PC-3 (cell line): ENCODE measurements around the gene TTBK1.

ENCODE experiments used
- EZH2 ChIP-seq: fragments of 300-600 bp; sonication (generic); IDR thresholded peaks from one replicate; pipeline ENCODE4 v1.6.1; 2017; ENCODE audit warnings: antibody characterized with exemption, mild to moderate bottlenecking, low read length; ENCODE audit not compliant: unreplicated experiment
- TF ChIP-seq, protein P1 (sequence below): fragments of 300-600 bp; sonication (generic); conservative IDR thresholded peaks from 2 replicates; pipeline ENCODE4 v1.5.1; 2017; ENCODE audit warnings: antibody characterized with exemption, low read depth, mild to moderate bottlenecking, low read length

DNA sequence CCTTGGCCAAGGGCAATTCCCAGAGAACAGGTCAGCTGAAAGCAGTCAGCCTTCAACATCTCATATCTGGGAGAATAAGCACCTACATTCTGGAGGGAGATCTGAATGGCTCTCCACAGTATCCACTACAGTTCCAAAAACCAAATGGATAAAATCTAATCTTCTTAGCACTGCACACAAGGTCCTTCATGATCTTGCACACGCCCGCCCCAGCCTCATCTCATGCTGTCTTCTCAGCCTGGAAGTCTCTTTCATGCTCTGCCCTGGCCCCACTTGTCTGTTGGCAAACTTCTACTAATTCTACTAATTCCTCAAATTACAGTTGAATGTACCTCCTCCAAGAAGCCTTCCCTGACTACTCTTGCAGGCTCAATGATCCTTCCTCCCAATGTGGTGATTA is 1.8 kb upstream of the TTBK1 start:
- TF ChIP-seq, protein P1, sequence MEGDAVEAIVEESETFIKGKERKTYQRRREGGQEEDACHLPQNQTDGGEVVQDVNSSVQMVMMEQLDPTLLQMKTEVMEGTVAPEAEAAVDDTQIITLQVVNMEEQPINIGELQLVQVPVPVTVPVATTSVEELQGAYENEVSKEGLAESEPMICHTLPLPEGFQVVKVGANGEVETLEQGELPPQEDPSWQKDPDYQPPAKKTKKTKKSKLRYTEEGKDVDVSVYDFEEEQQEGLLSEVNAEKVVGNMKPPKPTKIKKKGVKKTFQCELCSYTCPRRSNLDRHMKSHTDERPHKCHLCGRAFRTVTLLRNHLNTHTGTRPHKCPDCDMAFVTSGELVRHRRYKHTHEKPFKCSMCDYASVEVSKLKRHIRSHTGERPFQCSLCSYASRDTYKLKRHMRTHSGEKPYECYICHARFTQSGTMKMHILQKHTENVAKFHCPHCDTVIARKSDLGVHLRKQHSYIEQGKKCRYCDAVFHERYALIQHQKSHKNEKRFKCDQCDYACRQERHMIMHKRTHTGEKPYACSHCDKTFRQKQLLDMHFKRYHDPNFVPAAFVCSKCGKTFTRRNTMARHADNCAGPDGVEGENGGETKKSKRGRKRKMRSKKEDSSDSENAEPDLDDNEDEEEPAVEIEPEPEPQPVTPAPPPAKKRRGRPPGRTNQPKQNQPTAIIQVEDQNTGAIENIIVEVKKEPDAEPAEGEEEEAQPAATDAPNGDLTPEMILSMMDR, result no peak
- no peak for TF ChIP-seq EZH2
